HCT116 (cell line): ENCODE data around the gene MRPS5. TPM values are rescaled to one million over a fixed set of nuclear protein-coding genes. Genes with fewer than 3 reads are reported as not detected.

ENCODE experiments used
- ATAC-seq: fragments of 200-7000 bp; cut with Tn5 transposase; 2 replicates; pipeline ENCODE4 v1.9.1; 2020; ENCODE audit warnings: mild to moderate bottlenecking, moderate library complexity
- BruUV-seq: library from RNA; stranded (reverse); fragments of 400-500 nt; replicated peaks from 2 replicates; lab custom pipeline; 2021; lab: Mats Ljungman, UMichigan
- CTCF ChIA-PET: fragments of 300-600 bp; sonication (Branson Sonifier 250); formaldehyde crosslinking; loops from one replicate; lab custom pipeline; 2021; ENCODE audit warnings: antibody characterized with exemption; lab: Charles Lee
- POLR2A ChIA-PET: fragments of 300-600, 350-600 bp; sonication (Branson Sonifier 250); formaldehyde crosslinking; loops from one replicate; lab custom pipeline; 2021; ENCODE audit warnings: antibody characterized with exemption; lab: Charles Lee
- RAD21 ChIA-PET, 2 experiments: fragments of 300-600 bp; sonication (Branson Sonifier 250); formaldehyde crosslinking; loops; one replicate each; lab custom pipeline; 2023; ENCODE audit warnings: low total read pairs in 2 of 2; ENCODE audit not compliant: uncharacterized antibody in 2 of 2, unreplicated experiment in 2 of 2, low non-redundant PET in 1 of 2; lab: Charles Lee
- DNase-seq: peaks from one replicate; pipeline ENCODE4 v3.0.0-alpha.2; 2010; ENCODE audit warnings: low read depth, low spot score
- H2AFZ ChIP-seq: fragments of 200-600 bp; shearing (Covaris generic), sonication (generic); 2 replicates; pipeline ENCODE4 v1.6.1; 2017; ENCODE audit warnings: low read depth, mixed run types, mixed read lengths, antibody characterized with exemption, low read length; ENCODE audit not compliant: poor library complexity, severe bottlenecking
- H3K27ac ChIP-seq: 2 replicates; pipeline ENCODE4 v1.5.1; 2012; ENCODE audit warnings: low read depth, low read length
- H3K27me3 ChIP-seq: fragments of 200-600 bp; sonication (generic); 2 replicates; pipeline ENCODE4 v1.6.1; 2016; ENCODE audit warnings: mixed run types, low read length, mixed read lengths; ENCODE audit not compliant: insufficient read depth
- H3K36me3 ChIP-seq, 2 experiments: fragments of 200-500 bp in 1 of 2; fragments of 200-600 bp in 1 of 2; sonication (Bioruptor generic) in 1 of 2; sonication (generic) in 1 of 2; 2 replicates each; pipeline versions ENCODE4 v1.5.1 to v1.6.1; 2014 to 2016; ENCODE audit warnings: low read length in 2 of 2, inconsistent platforms in 1 of 2, mixed read lengths in 1 of 2, mixed run types in 1 of 2; ENCODE audit not compliant: insufficient read depth in 2 of 2, control insufficient read depth in 1 of 2
- H3K4me1 ChIP-seq, 2 experiments: fragments of 200-600 bp in 1 of 2; sonication (generic) in 1 of 2; 2 replicates each; pipeline versions ENCODE4 v1.5.1 to v1.6.1; 2012 to 2017; ENCODE audit warnings: low read length in 2 of 2, inconsistent platforms in 1 of 2, mild to moderate bottlenecking in 1 of 2, mixed read lengths in 1 of 2, mixed run types in 1 of 2, moderate library complexity in 1 of 2; ENCODE audit not compliant: insufficient read depth in 2 of 2, control insufficient read depth in 1 of 2
- H3K4me2 ChIP-seq: fragments of 200-600 bp; sonication (generic); 2 replicates; pipeline ENCODE4 v1.6.1; 2017; ENCODE audit warnings: mixed run types, low read length, mixed read lengths
- H3K4me3 ChIP-seq, 2 experiments: fragments of 200-600 bp in 1 of 2; sonication (generic) in 1 of 2; replicated peaks in 1 of 2; 2 replicates each; pipeline ENCODE4 v1.5.1; 2011 to 2016; ENCODE audit warnings: low read length in 2 of 2, control low read depth in 1 of 2, low read depth in 1 of 2, mild to moderate bottlenecking in 1 of 2, mixed read lengths in 1 of 2, mixed run types in 1 of 2
- H3K79me2 ChIP-seq: fragments of 200-600 bp; sonication (generic); 2 replicates; pipeline ENCODE4 v1.6.1; 2017; ENCODE audit warnings: mild to moderate bottlenecking, mixed run types, low read length, moderate library complexity, mixed read lengths; ENCODE audit not compliant: insufficient read depth
- H3K9ac ChIP-seq: fragments of 200-600 bp; sonication (generic); 2 replicates; pipeline ENCODE4 v1.6.1; 2016; ENCODE audit warnings: low read length, mixed read lengths
- H3K9me2 ChIP-seq: fragments of 200-600 bp; sonication (generic), shearing (Covaris generic); 2 replicates; pipeline ENCODE4 v1.6.1; 2017; ENCODE audit warnings: mixed run types, mild to moderate bottlenecking, moderate library complexity; ENCODE audit not compliant: insufficient read depth
- H3K9me3 ChIP-seq, 2 experiments: fragments of 200-500 bp in 1 of 2; fragments of 200-600 bp in 1 of 2; sonication (Bioruptor generic) in 1 of 2; sonication (generic) in 1 of 2; 2 replicates each; pipeline ENCODE4 v1.6.1; 2014 to 2017; ENCODE audit warnings: low read length in 2 of 2, mixed read lengths in 2 of 2, inconsistent platforms in 1 of 2, low read depth in 1 of 2, mild to moderate bottlenecking in 1 of 2, mixed run types in 1 of 2, moderate library complexity in 1 of 2; ENCODE audit not compliant: control insufficient read depth in 1 of 2, insufficient read depth in 1 of 2
- H4K20me1 ChIP-seq: fragments of 200-600 bp; sonication (generic), shearing (Covaris generic); 2 replicates; pipeline ENCODE4 v1.6.1; 2017; ENCODE audit warnings: mixed run types, mild to moderate bottlenecking, moderate library complexity; ENCODE audit not compliant: insufficient read depth
- CTCF ChIP-seq, 3 experiments: fragments of 200-600 bp in 1 of 3; sonication (generic) in 1 of 3; IDR thresholded peaks in 2 of 3; conservative IDR thresholded peaks in 1 of 3; 2 replicates each; pipeline ENCODE4 v1.5.1; 2012 to 2017; ENCODE audit warnings: low read depth in 2 of 3, low read length in 2 of 3, antibody characterized with exemption in 1 of 3, borderline replicate concordance in 1 of 3, control low read depth in 1 of 3, mild to moderate bottlenecking in 1 of 3, mixed read lengths in 1 of 3, mixed run types in 1 of 3, moderate library complexity in 1 of 3; ENCODE audit not compliant: insufficient read depth in 1 of 3
- EGR1 ChIP-seq: IDR thresholded peaks from 2 replicates; pipeline ENCODE4 v1.6.1; 2012; ENCODE audit warnings: low read depth
- POLR2AphosphoS5 ChIP-seq: IDR thresholded peaks from 2 replicates; pipeline ENCODE4 v1.6.1; 2011; ENCODE audit warnings: mild to moderate bottlenecking, low read depth, low read length, moderate library complexity
- RAD21 ChIP-seq: IDR thresholded peaks from 2 replicates; pipeline ENCODE4 v1.6.1; 2012; ENCODE audit warnings: low read depth, mild to moderate bottlenecking
- ZNF274 ChIP-seq: fragments of 200-500 bp; sonication (Bioruptor generic); IDR thresholded peaks from 2 replicates; pipeline ENCODE4 v1.6.1; 2014; ENCODE audit warnings: mild to moderate bottlenecking, low read depth, low read length, inconsistent platforms
- intact Hi-C: fragments of 100-400 bp; cut with micrococcal nuclease; formaldehyde crosslinking; loops from 2 replicates; pipeline ENCODE4 v1.10.0; 2022
- total RNA-seq: library from RNA; stranded (reverse); gene quantifications from one replicate; pipeline ENCODE4 v1.2.1, GENCODE V29; 2021; ENCODE audit not compliant: unreplicated experiment

Gene MRPS5
- total RNA-seq, 1 experiment from 2014 or later, result 70.6 TPM

GRCh38 chr2:95076705-95077529, 44.7 kb downstream of the MRPS5 start:
- peak; percentile 95 for ATAC-seq
- Histone ChIP-seq H3K27me3 (0 out of 2 replicates have a peak, but pooled peaks cover 6% of the 10 kb centered on the region), H3K4me3 (peak overlapping the region; percentile 50 to 63), H3K4me1 (peaks cover 8 to 19% of the 10 kb centered on the region in 2 experiments; a peak in 3 of 4 replicates), H4K20me1 (no peaks in the 10 kb centered on the region), H3K36me3 (no peaks in the 10 kb centered on the region), H3K9me3 (no peaks in the 10 kb centered on the region), H2AFZ (peak overlapping the region; percentile 90), H3K27ac (peak overlapping the region; percentile 25; the same call in 1 of the 2 replicates), H3K79me2 (no peaks in the 10 kb centered on the region), H3K4me2 (peak overlapping the region; percentile 95), H3K9ac (peak overlapping the region; percentile 50), H3K9me2 (no peaks in the 10 kb centered on the region)
- ChIA-PET CTCF (interaction anchor here (0.7 to 2.0 kb wide), 15 partner anchors 10 to 281 kb away, joined by 3 to 18 read pairs (median 3); partner anchors contain the start of gene MRPS5), RAD21 (interaction anchor here in 1 of 2 experiments (0.7 to 1.0 kb wide), 2 partner anchors 38 to 54 kb away, joined by 3 to 5 read pairs; no protein-coding TSS in a partner anchor), POLR2A (interaction anchor here (0.7 kb wide), 1 partner anchor 54 kb away, joined by 4 read pairs; no protein-coding TSS in a partner anchor)
- peak; percentile 63 for DNase-seq
- TF ChIP-seq ZNF274 (no peak), RAD21 (peak; percentile 72), EGR1 (peak; percentile 77), POLR2AphosphoS5 (peak; percentile 36; the same call in 1 of the 2 replicates), CTCF (IDR thresholded peaks at IDR 0.05 in 2 of 3, conservative IDR thresholded peaks at IDR 0.05 in 1 of 3; ENCODE audit: borderline replicate concordance in 1 of 3, insufficient read depth in 1 of 3, low read depth in 2 of 3, low read length in 2 of 3) (peak; percentile 82 to 85 (median 84))
- BruUV-seq, result no TSS peak
- intact Hi-C loops, result loop anchor here (1.0 kb wide), 1 partner anchor 37 kb away; no protein-coding TSS in a partner anchor
